ENCODE measurements around the gene PSMA3. TPM values are rescaled to one million over a fixed set of nuclear protein-coding genes. Genes with fewer than 3 reads are reported as not detected.

PSMA3 gene
- total and polyA plus RNA-seq, 9 donors: 68.1 to 136 (median 80.3) TPM

- H3K4me3 ChIP-seq: no peak overlapping the region
- DNase-seq: no peak
- no peaks in the 10 kb centered on the region for H3K9me3 ChIP-seq
- TF ChIP-seq POLR2A (IDR thresholded peaks at IDR 0.05) (no peak), EP300 (IDR thresholded peaks at IDR 0.05) (no peak), CTCF (IDR thresholded peaks at IDR 0.05) (no peak)
- peaks cover 4% of the 10 kb centered on the region for H3K4me1 ChIP-seq (ENCODE audit: insufficient read depth)
- 1 to 2% (median 1%) methylated on average over 4 of the region's 4 CpGs for WGBS, 3 donors
- intact Hi-C loops (cut with DNase I): no loop called here
- H3K27me3 ChIP-seq: no peaks in the 10 kb centered on the region
- no peaks in the 10 kb centered on the region for H3K36me3 ChIP-seq
- peak overlapping the region in 1 of 2 donors; percentile 13 for H3K27ac ChIP-seq
These were observed 36.5 kb downstream of the PSMA3 start for GRCh38 chr14:58280954-58281787.

- Histone ChIP-seq H3K36me3 (no peaks in the 10 kb centered on the region), H3K27ac (peak overlapping the region in 1 of 2 donors; percentile 13), H3K27me3 (no peaks in the 10 kb centered on the region), H3K4me1 (ENCODE audit: insufficient read depth) (peaks cover 6% of the 10 kb centered on the region), H3K4me3 (no peak overlapping the region), H3K9me3 (no peaks in the 10 kb centered on the region)
- TF ChIP-seq CTCF (IDR thresholded peaks at IDR 0.05): no peak
- TF ChIP-seq POLR2A (IDR thresholded peaks at IDR 0.05): no peak
- no peak for TF ChIP-seq EP300 (IDR thresholded peaks at IDR 0.05)
- 51 to 59% (median 56%) methylated on average over 3 of the region's 3 CpGs for WGBS, 3 donors
- DNase-seq: no peak
- intact Hi-C loops (cut with DNase I): no loop called here
These were observed 37.3 kb downstream of the PSMA3 start for GRCh38 chr14:58281969-58282368.

GRCh38 chr14:58282925-58283593 is 38.4 kb downstream of the PSMA3 start:
- no peaks in the 10 kb centered on the region for H3K36me3 ChIP-seq
- no peaks in the 10 kb centered on the region for H3K27me3 ChIP-seq
- DNase-seq: no peak
- no peak overlapping the region for H3K4me3 ChIP-seq
- peaks cover 6% of the 10 kb centered on the region for H3K4me1 ChIP-seq (ENCODE audit: insufficient read depth)
- no peak overlapping the region for H3K27ac ChIP-seq
- WGBS, 3 donors: 59 to 63% (median 62%) methylated on average over 4 of the region's 4 CpGs
- H3K9me3 ChIP-seq: no peaks in the 10 kb centered on the region
- intact Hi-C loops (cut with DNase I): no loop called here
- TF ChIP-seq CTCF (IDR thresholded peaks at IDR 0.05) (no peak), EP300 (IDR thresholded peaks at IDR 0.05) (no peak), POLR2A (IDR thresholded peaks at IDR 0.05) (no peak)

DNA sequence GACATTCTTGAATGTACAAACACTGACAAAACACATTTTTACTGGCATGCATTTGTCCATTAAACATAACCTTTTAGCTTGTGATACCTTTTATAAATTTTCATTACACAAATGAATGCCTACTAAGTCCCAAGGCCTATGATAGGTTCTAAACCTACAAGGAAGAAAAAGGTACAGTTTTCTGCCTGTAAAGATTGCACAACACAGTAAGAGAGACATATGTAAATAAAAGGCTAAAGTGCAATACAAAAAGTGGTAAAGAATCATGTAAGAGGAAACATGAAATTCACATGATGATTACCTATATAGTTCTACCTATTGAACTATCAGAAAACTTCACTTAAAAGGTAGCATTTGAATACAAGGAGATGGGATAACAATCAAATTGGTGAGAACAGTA is 39.1 kb downstream of the PSMA3 start:
- H3K27ac ChIP-seq: no peak overlapping the region
- H3K36me3 ChIP-seq: no peaks in the 10 kb centered on the region

More for the DNA sequence above, 39.1 kb downstream of the PSMA3 start:
- Histone ChIP-seq H3K27me3 (no peaks in the 10 kb centered on the region), H3K9me3 (no peaks in the 10 kb centered on the region), H3K4me1 (ENCODE audit: insufficient read depth) (peaks cover 6% of the 10 kb centered on the region), H3K4me3 (no peak overlapping the region)
- DNase-seq: no peak
- TF ChIP-seq EP300 (IDR thresholded peaks at IDR 0.05) (no peak), POLR2A (IDR thresholded peaks at IDR 0.05) (no peak), CTCF (IDR thresholded peaks at IDR 0.05) (no peak)
- intact Hi-C loops (cut with DNase I): no loop called here
